Hepatocyte (in vitro differentiated cells): Measurements from ENCODE around the gene CEBPZ. TPM values are rescaled to one million over a fixed set of nuclear protein-coding genes. Genes with fewer than 3 reads are reported as not detected.

Experiments
- DNase-seq: peaks from one replicate; pipeline ENCODE4 v3.0.0-alpha.2; 2016; ENCODE audit warnings: low spot score
- H2AFZ ChIP-seq: fragments of 200-600 bp; sonication (generic); 2 replicates; pipeline ENCODE4 v1.6.0; 2016; ENCODE audit warnings: antibody characterized with exemption, mild to moderate bottlenecking
- H3K27ac ChIP-seq: fragments of 200-600 bp; sonication (generic); 2 replicates; pipeline ENCODE4 v1.5.1; 2016; ENCODE audit warnings: mild to moderate bottlenecking
- H3K27me3 ChIP-seq: fragments of 200-600 bp; sonication (generic); 2 replicates; pipeline ENCODE4 v1.6.1; 2016
- H3K36me3 ChIP-seq: fragments of 200-600 bp; sonication (generic); replicated peaks from 2 replicates; pipeline ENCODE4 v1.5.1; 2016; ENCODE audit warnings: low read depth; ENCODE audit not compliant: insufficient read depth
- H3K4me1 ChIP-seq: fragments of 200-600 bp; sonication (generic); 2 replicates; pipeline ENCODE4 v1.5.1; 2016; ENCODE audit warnings: mild to moderate bottlenecking, moderate library complexity; ENCODE audit not compliant: insufficient read depth
- H3K4me2 ChIP-seq: fragments of 200-600 bp; sonication (generic); 2 replicates; pipeline ENCODE4 v1.6.0; 2016
- H3K4me3 ChIP-seq: fragments of 200-600 bp; sonication (generic); 2 replicates; pipeline ENCODE4 v1.5.1; 2016; ENCODE audit warnings: mild to moderate bottlenecking
- H3K79me2 ChIP-seq: fragments of 200-600 bp; sonication (generic); 2 replicates; pipeline ENCODE4 v1.6.0; 2017; ENCODE audit warnings: mild to moderate bottlenecking
- H3K9me2 ChIP-seq: fragments of 200-600 bp; sonication (generic); replicated peaks from 2 replicates; pipeline ENCODE4 v1.6.0; 2017; ENCODE audit warnings: mild to moderate bottlenecking; ENCODE audit not compliant: insufficient read depth
- H3K9me3 ChIP-seq: fragments of 200-600 bp; sonication (generic); 2 replicates; pipeline ENCODE4 v1.5.1; 2016; ENCODE audit warnings: low read depth, mild to moderate bottlenecking
- H4K20me1 ChIP-seq: fragments of 200-600 bp; sonication (generic); 2 replicates; pipeline ENCODE4 v1.6.0; 2016; ENCODE audit warnings: mild to moderate bottlenecking; ENCODE audit not compliant: insufficient read depth, poor library complexity, severe bottlenecking
- EZH2 ChIP-seq: fragments of 200-600 bp; sonication (generic); IDR thresholded peaks from 2 replicates; pipeline ENCODE4 v1.6.1; 2016; ENCODE audit warnings: antibody characterized with exemption, mild to moderate bottlenecking, borderline replicate concordance
- EZH2phosphoT487 ChIP-seq: fragments of 200-600 bp; sonication (generic); IDR thresholded peaks from one replicate; pipeline ENCODE4 v1.6.1; 2018; ENCODE audit warnings: antibody characterized with exemption, mild to moderate bottlenecking, low read depth, moderate library complexity; ENCODE audit not compliant: unreplicated experiment, severe bottlenecking
- WGBS: methylation state at CpG from one replicate; pipeline ENCODE4 v1.1.6; 2016; ENCODE audit warnings: low lambda C conversion rate; ENCODE audit errors: missing lambda C conversion rate; 5-methylcytosine and 5-hydroxymethylcytosine counted together
- polyA plus RNA-seq: library from polyadenylated mRNA; unstranded; fragments of >200 nt; fragmentation: Nextera tagmentation; extraction: Ambion mirVana; gene quantifications from 2 replicates; pipeline ENCODE4 v1.2.1, GENCODE V29; 2016
- total RNA-seq: library from RNA; depleted of rRNA; stranded (reverse); fragments of >200 nt; gene quantifications from 2 replicates; pipeline ENCODE4 v1.2.3, GENCODE V29; 2014
- TF ChIP-seq, protein P1 (sequence below): fragments of 200-600 bp; sonication (generic); IDR thresholded peaks from 2 replicates; pipeline ENCODE4 v1.5.1; 2016; ENCODE audit warnings: antibody characterized with exemption, mild to moderate bottlenecking; ENCODE audit not compliant: poor library complexity

Gene CEBPZ
- total and polyA plus RNA-seq, 2 experiments from 2014 or later, result 21.5 to 40.3 TPM

DNA sequence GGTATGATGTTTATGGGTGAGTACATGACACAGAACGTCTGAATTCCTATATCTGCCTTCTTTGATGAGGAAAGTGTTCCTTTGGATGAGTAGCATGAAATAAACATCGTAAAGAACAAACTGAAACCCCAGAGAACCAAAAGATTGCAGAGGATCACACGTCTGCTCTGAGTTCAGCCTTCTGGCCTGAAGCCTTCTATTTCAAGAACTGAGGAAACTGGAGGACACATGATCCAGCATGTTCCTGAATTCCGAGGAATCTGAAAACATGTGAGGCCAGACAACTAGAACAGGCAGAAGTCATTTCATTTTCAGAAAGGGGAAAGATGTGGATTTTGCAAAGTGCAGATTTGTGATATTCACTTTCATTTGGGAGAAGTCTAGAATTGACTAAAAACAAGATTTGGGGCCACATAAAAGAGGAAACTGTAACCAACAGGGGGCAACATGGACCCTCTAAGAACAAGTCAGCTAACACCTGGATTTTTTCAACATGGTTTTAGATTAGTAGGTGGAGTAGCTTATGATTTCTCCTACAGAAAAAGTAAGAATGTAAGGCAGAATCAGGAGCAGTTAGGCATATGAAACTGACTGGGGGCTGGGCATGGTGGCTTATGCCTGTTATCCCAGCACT lies 51.3 kb downstream of the CEBPZ start:
- no peaks in the 10 kb centered on the region for H3K36me3 ChIP-seq
- 49% methylated on average over 4 of the region's 4 CpGs for WGBS
- H3K4me2 ChIP-seq, result no peak overlapping the region
- no peaks in the 10 kb centered on the region for H3K9me2 ChIP-seq
- H3K79me2 ChIP-seq, result no peaks in the 10 kb centered on the region
- H3K4me1 ChIP-seq, result no peaks in the 10 kb centered on the region
- H2AFZ ChIP-seq, result no peak overlapping the region
- TF ChIP-seq EZH2 (no peak), EZH2phosphoT487 (no peak)
- TF ChIP-seq, protein P1, sequence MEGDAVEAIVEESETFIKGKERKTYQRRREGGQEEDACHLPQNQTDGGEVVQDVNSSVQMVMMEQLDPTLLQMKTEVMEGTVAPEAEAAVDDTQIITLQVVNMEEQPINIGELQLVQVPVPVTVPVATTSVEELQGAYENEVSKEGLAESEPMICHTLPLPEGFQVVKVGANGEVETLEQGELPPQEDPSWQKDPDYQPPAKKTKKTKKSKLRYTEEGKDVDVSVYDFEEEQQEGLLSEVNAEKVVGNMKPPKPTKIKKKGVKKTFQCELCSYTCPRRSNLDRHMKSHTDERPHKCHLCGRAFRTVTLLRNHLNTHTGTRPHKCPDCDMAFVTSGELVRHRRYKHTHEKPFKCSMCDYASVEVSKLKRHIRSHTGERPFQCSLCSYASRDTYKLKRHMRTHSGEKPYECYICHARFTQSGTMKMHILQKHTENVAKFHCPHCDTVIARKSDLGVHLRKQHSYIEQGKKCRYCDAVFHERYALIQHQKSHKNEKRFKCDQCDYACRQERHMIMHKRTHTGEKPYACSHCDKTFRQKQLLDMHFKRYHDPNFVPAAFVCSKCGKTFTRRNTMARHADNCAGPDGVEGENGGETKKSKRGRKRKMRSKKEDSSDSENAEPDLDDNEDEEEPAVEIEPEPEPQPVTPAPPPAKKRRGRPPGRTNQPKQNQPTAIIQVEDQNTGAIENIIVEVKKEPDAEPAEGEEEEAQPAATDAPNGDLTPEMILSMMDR, result no peak
- peak; percentile 12 for DNase-seq
- no peaks in the 10 kb centered on the region for H3K27me3 ChIP-seq
- peak overlapping the region; percentile 39 for H3K27ac ChIP-seq
- H3K4me3 ChIP-seq, result no peak overlapping the region
- no peaks in the 10 kb centered on the region for H4K20me1 ChIP-seq
- H3K9me3 ChIP-seq, result no peaks in the 10 kb centered on the region

DNA sequence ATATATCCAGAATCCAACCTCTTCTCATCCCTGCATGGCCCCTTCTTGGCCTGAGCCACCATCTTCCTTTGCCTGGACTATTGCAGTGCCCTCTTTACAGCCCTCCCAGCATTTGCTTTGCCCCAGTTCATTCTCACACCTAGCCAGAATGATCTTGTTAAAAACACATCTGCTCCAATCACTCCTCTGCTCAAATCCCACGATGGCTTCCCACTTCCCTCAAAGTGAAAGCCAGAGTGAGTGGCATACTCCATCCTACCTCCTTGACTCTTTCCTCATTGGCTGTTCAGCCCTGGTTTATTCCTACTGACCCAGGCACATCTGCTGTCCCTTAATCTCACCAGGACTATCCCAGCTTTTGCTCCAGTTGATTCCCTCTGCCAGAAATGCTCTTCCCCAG lies 57.7 kb downstream of the CEBPZ start:
- Histone ChIP-seq H4K20me1 (no peaks in the 10 kb centered on the region), H2AFZ (no peak overlapping the region), H3K4me2 (no peak overlapping the region), H3K27ac (no peak overlapping the region), H3K9me2 (no peaks in the 10 kb centered on the region), H3K4me1 (no peaks in the 10 kb centered on the region), H3K9me3 (no peaks in the 10 kb centered on the region), H3K4me3 (no peak overlapping the region), H3K79me2 (no peaks in the 10 kb centered on the region), H3K36me3 (no peaks in the 10 kb centered on the region), H3K27me3 (no peaks in the 10 kb centered on the region)
- TF ChIP-seq, protein P1, result no peak
- TF ChIP-seq EZH2phosphoT487 (no peak), EZH2 (no peak)
- 80% methylated on average over 1 of the region's 1 CpG for WGBS
- no peak for DNase-seq

DNA sequence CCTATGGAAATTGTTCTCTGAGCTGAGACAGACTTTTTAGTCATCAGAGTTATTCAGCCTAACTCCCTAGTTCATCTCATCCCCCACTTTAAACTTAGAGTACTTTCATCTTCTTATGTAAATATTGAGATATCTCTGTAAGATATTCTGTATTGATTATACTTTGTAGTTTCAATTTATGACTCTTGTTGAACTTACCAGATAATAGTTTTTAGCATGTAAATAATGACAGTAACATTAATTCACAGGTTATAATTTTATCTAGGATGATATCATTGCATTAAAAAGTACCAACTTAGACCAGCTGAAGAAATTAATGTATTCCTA lies 59.8 kb downstream of the CEBPZ start:
- Histone ChIP-seq H3K4me3 (no peak overlapping the region), H3K9me3 (no peaks in the 10 kb centered on the region), H3K36me3 (no peaks in the 10 kb centered on the region), H3K9me2 (no peaks in the 10 kb centered on the region), H3K79me2 (no peaks in the 10 kb centered on the region), H3K27ac (no peak overlapping the region), H3K4me1 (no peaks in the 10 kb centered on the region), H4K20me1 (no peaks in the 10 kb centered on the region), H3K4me2 (peak overlapping the region; percentile 28), H2AFZ (no peak overlapping the region), H3K27me3 (no peaks in the 10 kb centered on the region)
- TF ChIP-seq EZH2phosphoT487 (no peak), EZH2 (no peak)
- TF ChIP-seq, protein P1, result no peak
- DNase-seq, result no peak
